Endothelial cell of umbilical vein (primary cell): ENCODE results near the gene TOP2B. TPM values are rescaled to one million over a fixed set of nuclear protein-coding genes. Genes with fewer than 3 reads are reported as not detected.

Experiments used
- BruUV-seq: library from RNA; stranded (reverse); fragments of 400-500 nt; replicated peaks from 2 replicates; lab custom pipeline; 2021; lab: Mats Ljungman, UMichigan
- CTCF ChIA-PET: fragments of 300-600, 350-600 bp; sonication (Branson Sonifier 250); formaldehyde crosslinking; loops from one replicate; lab custom pipeline; 2021; ENCODE audit warnings: antibody characterized with exemption, inconsistent platforms; lab: Charles Lee
- POLR2A ChIA-PET: fragments of 300-600, 350-600 bp; sonication (Branson Sonifier 250); formaldehyde crosslinking; loops from one replicate; lab custom pipeline; 2021; ENCODE audit warnings: antibody characterized with exemption, inconsistent platforms; lab: Charles Lee
- DNase-seq: peaks from one replicate; pipeline ENCODE4 v3.0.0-alpha.2; 2011; ENCODE audit warnings: low read depth, low spot score
- FAIRE-seq: peaks from 2 replicates; lab custom pipeline; 2011; peaks lifted over from hg19 to GRCh38; lab: Jason Lieb, UNC
- H2AFZ ChIP-seq: 2 replicates; pipeline ENCODE4 v1.6.0; 2012; ENCODE audit warnings: low read depth, low read length, control low read depth, inconsistent platforms
- H3K27ac ChIP-seq: 2 replicates; pipeline ENCODE4 v1.5.1; 2011; ENCODE audit warnings: low read depth, mild to moderate bottlenecking, control low read depth, low read length, moderate library complexity; ENCODE audit not compliant: insufficient read depth
- H3K27me3 ChIP-seq, 2 experiments: 2 replicates each; pipeline versions ENCODE4 v1.6.0 to v1.6.1; 2011; ENCODE audit warnings: low read length in 2 of 2, mixed read lengths in 1 of 2; ENCODE audit not compliant: control insufficient read depth in 2 of 2, insufficient read depth in 2 of 2
- H3K36me3 ChIP-seq, 2 experiments: 2 replicates in 1 of 2; 3 replicates in 1 of 2; pipeline ENCODE4 v1.5.1; 2011; ENCODE audit warnings: low read length in 2 of 2, mild to moderate bottlenecking in 1 of 2, moderate library complexity in 1 of 2; ENCODE audit not compliant: control insufficient read depth in 2 of 2, insufficient read depth in 2 of 2; ENCODE audit errors: extremely low read depth in 1 of 2
- H3K4me1 ChIP-seq: 3 replicates; pipeline ENCODE4 v1.5.1; 2011; ENCODE audit warnings: mild to moderate bottlenecking, low read length; ENCODE audit not compliant: control insufficient read depth, insufficient read depth; ENCODE audit errors: extremely low read depth
- H3K4me2 ChIP-seq: 2 replicates; pipeline ENCODE4 v1.6.1; 2011; ENCODE audit warnings: low read length, control low read depth, mixed read lengths; ENCODE audit not compliant: insufficient read depth
- H3K4me3 ChIP-seq, 3 experiments: fragments of 200-600 bp in 1 of 3; sonication (generic), shearing (Covaris generic) in 1 of 3; replicated peaks in 1 of 3; 2 replicates each; pipeline ENCODE4 v1.5.1; 2011 to 2016; ENCODE audit warnings: control low read depth in 3 of 3, low read length in 3 of 3, mild to moderate bottlenecking in 2 of 3, inconsistent platforms in 1 of 3, low read depth in 1 of 3, moderate library complexity in 1 of 3; ENCODE audit not compliant: insufficient read depth in 1 of 3
- H3K79me2 ChIP-seq: 2 replicates; pipeline ENCODE4 v1.6.0; 2012; ENCODE audit warnings: low read length, inconsistent platforms; ENCODE audit not compliant: control insufficient read depth, insufficient read depth
- H3K9ac ChIP-seq: replicated peaks from 2 replicates; pipeline ENCODE3; 2011; ENCODE audit warnings: low read length, control low read depth; ENCODE audit not compliant: insufficient read depth; ENCODE audit errors: extremely low read depth
- H3K9me1 ChIP-seq: replicated peaks from 3 replicates; pipeline ENCODE4 v1.6.0; 2011; ENCODE audit warnings: mild to moderate bottlenecking, low read length; ENCODE audit not compliant: control insufficient read depth, insufficient read depth; ENCODE audit errors: extremely low read depth
- H3K9me3 ChIP-seq: replicated peaks from 2 replicates; pipeline ENCODE4 v1.5.1; 2012; ENCODE audit warnings: low read length, inconsistent platforms; ENCODE audit not compliant: control insufficient read depth, insufficient read depth
- H4K20me1 ChIP-seq: replicated peaks from 2 replicates; pipeline ENCODE3; 2011; ENCODE audit warnings: mild to moderate bottlenecking, low read length; ENCODE audit not compliant: control insufficient read depth, insufficient read depth; ENCODE audit errors: extremely low read depth
- EZH2 ChIP-seq: IDR thresholded peaks from 2 replicates; pipeline ENCODE4 v1.6.1; 2012; ENCODE audit warnings: borderline replicate concordance, low read depth, mild to moderate bottlenecking, moderate library complexity, low read length, inconsistent platforms; ENCODE audit not compliant: severe bottlenecking
- FOS ChIP-seq: IDR thresholded peaks from 2 replicates; pipeline ENCODE4 v1.6.1; 2011; ENCODE audit warnings: mild to moderate bottlenecking, low read length, moderate library complexity, borderline replicate concordance; ENCODE audit not compliant: insufficient read depth
- GATA2 ChIP-seq: IDR thresholded peaks from 2 replicates; pipeline ENCODE4 v1.7.0; 2011; ENCODE audit warnings: low read depth, mild to moderate bottlenecking, moderate library complexity, mixed read lengths, low read length; ENCODE audit not compliant: insufficient read length, insufficient read depth
- JUN ChIP-seq: IDR thresholded peaks from 2 replicates; pipeline ENCODE4 v1.6.1; 2011; ENCODE audit warnings: borderline replicate concordance, low read depth; ENCODE audit not compliant: insufficient read length, insufficient read depth
- MYC ChIP-seq: IDR thresholded peaks from one replicate; pipeline ENCODE4 v1.6.1; 2011; ENCODE audit warnings: mild to moderate bottlenecking, low read depth, low read length
- POLR2A ChIP-seq: IDR thresholded peaks from 2 replicates; pipeline ENCODE4 v1.6.1; 2012; ENCODE audit warnings: low read depth, mild to moderate bottlenecking, control low read depth, low read length
- POLR2AphosphoS5 ChIP-seq: IDR thresholded peaks from 2 replicates; pipeline ENCODE4 v1.6.1; 2012; ENCODE audit warnings: low read depth, mild to moderate bottlenecking, control low read depth, low read length, moderate library complexity; ENCODE audit not compliant: insufficient read depth
- dilution Hi-C: fragments of 300-500 bp; cut with MboI; formaldehyde crosslinking; loops from one replicate; pipeline ENCODE4 v1.15.0; 2019; ENCODE audit warnings: low sequenced_read_pairs; ENCODE audit not compliant: extremely low pct_ligation_motif_present
- intact Hi-C: fragments of 100-400 bp; cut with micrococcal nuclease; formaldehyde crosslinking; loops from one replicate; pipeline ENCODE4 v1.10.0; 2022
- polyA plus RNA-seq, 4 experiments: library from polyadenylated mRNA; depleted of rRNA in 3 of 4; stranded (reverse) in 3 of 4; unstranded in 1 of 4; fragments of >200 nt; gene quantifications; 2 replicates each; pipeline versions ENCODE4 v1.2.1 to v1.2.3, GENCODE V29; 2011 to 2012; ENCODE audit warnings: missing spikeins in 1 of 4
- total RNA-seq: library from RNA; stranded (reverse); gene quantifications from 2 replicates; pipeline ENCODE4 v1.2.3, GENCODE V29; 2021
- TF ChIP-seq, protein P1 (sequence below): IDR thresholded peaks from 2 replicates; pipeline ENCODE4 v1.6.1; 2011; ENCODE audit not compliant: insufficient read depth, insufficient read length
- TF ChIP-seq, protein P2 (sequence below), 2 donors: IDR thresholded peaks; 1 replicate in 1 of 2; 2 replicates in 1 of 2; pipeline ENCODE4 v1.5.1; 2011; ENCODE audit warnings: low read length in 2 of 2, mild to moderate bottlenecking in 2 of 2, moderate library complexity in 2 of 2, control low read depth in 1 of 2, inconsistent platforms in 1 of 2, low read depth in 1 of 2; ENCODE audit not compliant: insufficient read depth in 1 of 2; ENCODE audit errors: extremely low read depth in 1 of 2

The TOP2B gene
- total and polyA plus RNA-seq, 2 donors (not counting 3 experiments of a cell fraction or from before 2014, with no cell fraction given), result 20.4 to 98.9 TPM

DNA sequence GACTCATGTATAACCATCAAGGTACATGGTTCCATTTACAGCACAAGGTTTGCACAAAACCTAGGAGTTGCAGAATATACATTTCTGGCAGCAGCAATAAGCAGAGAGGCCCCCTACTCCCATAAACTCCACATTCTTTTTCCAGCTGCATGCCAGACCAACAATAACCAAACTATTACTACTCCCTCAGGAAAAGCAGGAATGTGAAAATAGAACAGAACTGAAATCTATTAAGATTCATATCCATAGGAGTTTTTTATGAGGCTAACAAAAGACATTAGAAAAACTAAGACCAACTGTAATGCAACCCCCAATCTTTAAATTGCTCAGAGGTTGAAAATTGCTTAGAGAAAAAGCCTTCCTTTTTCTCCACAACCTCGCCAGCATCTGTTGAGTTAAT lies 27.6 kb upstream of the TOP2B start:
- Histone ChIP-seq H3K9me1 (no peaks in the 10 kb centered on the region), H4K20me1 (no peaks in the 10 kb centered on the region), H3K9ac (no peak overlapping the region), H3K27ac (no peak overlapping the region), H3K4me1 (peaks cover 20% of the 10 kb centered on the region), H2AFZ (no peak overlapping the region), H3K4me2 (no peak overlapping the region), H3K27me3 (peaks cover 0 to 4% of the 10 kb centered on the region in 2 experiments), H3K9me3 (no peaks in the 10 kb centered on the region), H3K79me2 (no peaks in the 10 kb centered on the region), H3K36me3 (no peaks in the 10 kb centered on the region), H3K4me3 (no peak overlapping the region)
- no TSS peak for BruUV-seq
- intact Hi-C loops, result no loop called here
- ChIA-PET CTCF (no interaction called here), POLR2A (no interaction called here)
- DNase-seq (no peak), FAIRE-seq (no peak)
- dilution Hi-C loops, result no loop called here
- TF ChIP-seq JUN (no peak), POLR2AphosphoS5 (no peak), MYC (no peak), GATA2 (no peak), EZH2 (no peak), POLR2A (no peak), FOS (no peak)
- TF ChIP-seq, protein P1, sequence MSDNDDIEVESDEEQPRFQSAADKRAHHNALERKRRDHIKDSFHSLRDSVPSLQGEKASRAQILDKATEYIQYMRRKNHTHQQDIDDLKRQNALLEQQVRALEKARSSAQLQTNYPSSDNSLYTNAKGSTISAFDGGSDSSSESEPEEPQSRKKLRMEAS, result no peak
- TF ChIP-seq, protein P2, sequence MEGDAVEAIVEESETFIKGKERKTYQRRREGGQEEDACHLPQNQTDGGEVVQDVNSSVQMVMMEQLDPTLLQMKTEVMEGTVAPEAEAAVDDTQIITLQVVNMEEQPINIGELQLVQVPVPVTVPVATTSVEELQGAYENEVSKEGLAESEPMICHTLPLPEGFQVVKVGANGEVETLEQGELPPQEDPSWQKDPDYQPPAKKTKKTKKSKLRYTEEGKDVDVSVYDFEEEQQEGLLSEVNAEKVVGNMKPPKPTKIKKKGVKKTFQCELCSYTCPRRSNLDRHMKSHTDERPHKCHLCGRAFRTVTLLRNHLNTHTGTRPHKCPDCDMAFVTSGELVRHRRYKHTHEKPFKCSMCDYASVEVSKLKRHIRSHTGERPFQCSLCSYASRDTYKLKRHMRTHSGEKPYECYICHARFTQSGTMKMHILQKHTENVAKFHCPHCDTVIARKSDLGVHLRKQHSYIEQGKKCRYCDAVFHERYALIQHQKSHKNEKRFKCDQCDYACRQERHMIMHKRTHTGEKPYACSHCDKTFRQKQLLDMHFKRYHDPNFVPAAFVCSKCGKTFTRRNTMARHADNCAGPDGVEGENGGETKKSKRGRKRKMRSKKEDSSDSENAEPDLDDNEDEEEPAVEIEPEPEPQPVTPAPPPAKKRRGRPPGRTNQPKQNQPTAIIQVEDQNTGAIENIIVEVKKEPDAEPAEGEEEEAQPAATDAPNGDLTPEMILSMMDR (IDR thresholded peaks at IDR 0.05; ENCODE audit: extremely low read depth in 1 of 2, insufficient read depth in 1 of 2, low read depth in 1 of 2, low read length in 2 of 2), result no peak
